HG03159 (cell line): ENCODE data around the gene CGN.

ENCODE experiments used
- ATAC-seq: cut with Tn5 transposase; IDR thresholded peaks from one replicate; pipeline ENCODE4 v1.9.1; 2021; ENCODE audit warnings: mild to moderate bottlenecking, moderate library complexity; ENCODE audit not compliant: unreplicated experiment

Gene CGN

GRCh38 chr1:151584780-151585179 lies 73.6 kb downstream of the CGN start:
- no peak for ATAC-seq

DNA sequence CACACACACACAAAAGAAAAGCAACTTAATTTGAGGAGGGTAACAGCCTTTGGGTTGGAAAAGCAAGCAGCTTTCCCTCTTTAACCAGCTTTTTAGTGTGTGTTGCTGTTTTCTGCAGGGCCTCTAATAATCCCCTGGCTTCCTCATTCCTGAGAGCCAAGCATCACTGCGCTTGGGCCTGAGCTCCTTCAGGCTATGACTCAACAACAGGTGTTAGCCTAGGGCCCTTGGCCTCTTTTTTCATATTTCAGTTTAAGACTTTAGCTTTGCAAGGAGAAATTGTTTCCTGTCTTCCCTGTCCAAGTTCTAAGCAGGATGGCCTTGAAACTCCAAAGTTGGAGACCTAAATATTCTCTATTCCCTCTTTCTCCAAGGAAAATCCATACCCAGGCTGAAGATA lies 74.4 kb downstream of the CGN start:
- no peak for ATAC-seq
